C1 segment of cervical spinal cord (tissue), 14 donors: ENCODE results near the gene ARHGAP27.
"Not testable (repeated sequence)": the region's sequence is repeated elsewhere in the genome, so short reads cannot be mapped to it uniquely, and the experiment has no call there.

ENCODE experiments used
- DNase-seq, 14 donors: peaks; one replicate each; lab custom pipeline; 2025; lab: John Stamatoyannopoulos, UW

The ARHGAP27 gene

GRCh38 chr17:45363498-45363897, 69.2 kb downstream of the ARHGAP27 start:
- no peak for DNase-seq

- no peak for DNase-seq
Measured at GRCh38 chr17:45361976-45362375, 70.7 kb downstream of the ARHGAP27 start.

- DNase-seq: no peak
Measured at GRCh38 chr17:45361451-45361850, 71.2 kb downstream of the ARHGAP27 start.

GRCh38 chr17:45357364-45357997, 75.2 kb downstream of the ARHGAP27 start:
- no peak for DNase-seq

GRCh38 chr17:45355087-45355486, 77.6 kb downstream of the ARHGAP27 start:
- no peak for DNase-seq

GRCh38 chr17:45353043-45353442, 79.6 kb downstream of the ARHGAP27 start:
- DNase-seq: no peak

GRCh38 chr17:45351831-45352230, 80.8 kb downstream of the ARHGAP27 start:
- no peak for DNase-seq

- no peak for DNase-seq
Measured at GRCh38 chr17:45347444-45347843, 85.2 kb downstream of the ARHGAP27 start.

GRCh38 chr17:45346216-45347015, 86.3 kb downstream of the ARHGAP27 start:
- DNase-seq: peak in 7 of 14 donors; percentile 7 to 67 (median 25)

GRCh38 chr17:45345554-45346215, 87.0 kb downstream of the ARHGAP27 start:
- DNase-seq: no peak

- no peak for DNase-seq
Measured at GRCh38 chr17:45345246-45345553, 87.5 kb downstream of the ARHGAP27 start.

GRCh38 chr17:45343967-45344664, 88.6 kb downstream of the ARHGAP27 start:
- not testable (repeated sequence) for DNase-seq
